GM21381 (cell line): Measurements from ENCODE around the gene SNX18.

Source experiments
- ATAC-seq: cut with Tn5 transposase; IDR thresholded peaks from one replicate; pipeline ENCODE4 v1.9.1; 2021; ENCODE audit warnings: mild to moderate bottlenecking, moderate library complexity; ENCODE audit not compliant: unreplicated experiment

Gene SNX18

GRCh38 chr5:54538156-54538555 is 20.6 kb downstream of the SNX18 start:
- ATAC-seq: no peak

GRCh38 chr5:54539001-54539400 is 21.4 kb downstream of the SNX18 start:
- ATAC-seq: no peak

DNA sequence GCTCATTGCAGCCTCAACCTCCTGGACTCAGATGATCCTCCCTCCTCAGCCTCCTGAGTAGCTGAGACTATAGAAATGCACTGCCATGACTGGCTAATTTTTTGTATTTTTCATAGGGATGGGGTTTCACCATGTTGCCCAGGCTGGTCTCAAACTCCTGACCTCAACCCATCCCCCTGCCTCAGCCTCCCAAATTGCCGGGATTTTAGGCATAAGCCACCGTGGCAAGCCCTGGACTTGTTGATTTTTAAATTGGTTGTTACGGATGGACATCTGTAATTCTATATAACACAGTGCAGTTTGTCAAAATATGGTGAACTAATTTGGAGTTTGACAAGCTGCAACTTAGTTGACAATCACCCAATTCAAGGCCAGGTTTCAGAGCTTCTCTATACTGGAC is 22.7 kb downstream of the SNX18 start:
- ATAC-seq: no peak

DNA sequence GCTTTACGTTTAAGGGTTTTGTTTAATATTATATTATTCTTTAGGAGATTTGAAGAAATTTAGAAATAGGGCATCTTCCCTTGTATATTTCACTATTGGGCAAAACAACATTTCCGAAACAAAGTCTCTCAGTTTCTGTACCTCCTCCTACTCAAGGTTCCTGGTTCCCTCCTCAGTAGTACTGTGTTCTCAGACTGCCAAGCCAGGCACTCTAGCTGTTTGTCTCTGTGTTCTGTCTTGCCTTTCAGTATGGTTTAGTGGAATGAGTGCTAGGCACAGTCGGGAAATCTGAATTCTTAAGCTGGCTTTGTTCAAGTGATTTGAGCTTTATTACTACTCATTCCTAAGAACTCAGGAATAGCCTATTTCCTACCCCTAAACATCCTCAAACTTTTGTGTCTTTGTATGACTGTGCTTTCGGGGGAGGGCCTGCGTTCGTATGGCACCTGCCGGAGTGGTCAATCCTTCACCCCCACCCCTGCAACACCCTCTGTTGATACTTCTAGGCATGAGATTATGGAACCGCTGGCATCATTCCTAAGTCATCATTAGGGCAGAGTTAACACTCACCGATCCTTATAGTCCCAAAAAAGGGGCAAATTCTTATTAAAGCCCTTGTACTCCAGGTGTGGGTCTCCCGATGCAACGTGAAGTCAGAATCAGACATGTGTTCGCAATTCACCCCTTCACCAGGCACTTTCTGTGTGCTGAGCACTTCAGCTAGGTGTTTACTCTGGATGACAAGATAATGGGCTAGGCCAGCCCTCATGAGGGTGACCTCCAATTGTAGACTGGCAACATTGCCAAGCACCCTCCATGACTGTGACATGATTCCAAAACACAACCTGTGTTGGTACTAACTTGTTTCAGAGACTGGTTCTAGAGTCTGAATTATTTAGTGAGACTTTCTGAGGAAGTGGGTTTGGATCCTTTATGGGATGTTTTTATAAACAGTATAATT is 24.5 kb downstream of the SNX18 start:
- ATAC-seq: no peak

DNA sequence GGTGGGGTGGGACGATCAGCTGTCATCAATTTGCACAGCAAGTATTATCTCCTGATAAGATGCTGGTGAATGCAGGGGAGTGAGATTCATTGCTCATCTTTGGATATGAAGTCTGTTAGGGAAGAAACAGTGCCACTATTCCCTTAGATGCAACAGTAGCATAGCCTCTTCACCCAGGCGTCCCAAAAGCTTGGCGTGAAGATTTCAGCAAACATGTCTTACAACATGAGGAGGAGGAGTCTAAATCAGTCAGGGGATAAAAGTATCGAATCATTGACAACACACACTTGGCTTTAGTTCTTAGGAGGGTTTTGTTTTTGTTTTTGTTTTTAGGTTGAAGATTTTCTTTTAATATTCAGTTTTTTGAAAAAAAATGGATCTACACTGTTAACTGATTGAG is 26.5 kb downstream of the SNX18 start:
- ATAC-seq: no peak

GRCh38 chr5:54545796-54546195 is 28.2 kb downstream of the SNX18 start:
- ATAC-seq: no peak

DNA sequence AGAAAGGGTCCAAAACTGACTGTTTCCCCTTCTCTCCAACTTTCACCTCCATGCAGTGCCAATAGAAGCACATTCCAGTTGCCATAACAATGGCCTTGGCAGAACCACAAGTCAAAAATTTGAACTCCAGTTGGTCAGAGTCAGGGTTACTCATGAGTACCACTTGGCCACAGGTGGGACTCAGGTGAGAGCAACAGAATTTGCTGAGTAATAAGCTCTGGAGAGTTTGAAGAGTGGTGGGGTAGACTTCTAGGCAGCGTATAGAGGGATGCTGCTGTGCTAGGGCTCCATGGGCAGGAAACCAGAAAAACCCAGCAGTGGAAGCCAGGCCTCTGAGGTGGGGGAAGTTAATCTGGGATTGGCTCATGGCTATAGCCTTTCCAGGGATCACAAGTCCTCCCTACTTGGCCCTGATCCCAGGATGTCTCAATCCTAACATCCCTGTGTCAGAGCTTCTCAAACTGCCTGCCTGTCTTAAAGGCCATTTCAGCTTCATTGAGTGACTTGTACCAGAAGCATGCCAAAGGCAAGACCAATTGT is 30.2 kb downstream of the SNX18 start:
- ATAC-seq: no peak

DNA sequence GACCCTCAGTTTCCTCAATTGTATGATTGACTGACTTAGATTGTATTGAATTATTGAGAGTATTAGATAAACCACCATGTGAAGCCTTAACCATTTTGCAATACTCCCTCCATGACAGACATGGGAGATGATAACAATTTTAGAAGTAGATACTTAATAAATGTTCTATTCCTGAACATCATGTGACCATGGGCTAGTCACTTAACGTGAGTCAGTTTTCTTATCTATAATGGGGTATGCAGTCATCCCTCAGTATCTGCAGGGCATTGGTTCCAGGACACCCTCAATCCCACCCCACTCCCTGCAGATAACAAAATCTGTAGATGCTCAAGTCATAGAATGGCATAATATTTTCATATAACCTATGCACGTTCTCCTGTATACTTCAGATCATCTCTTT is 31.0 kb downstream of the SNX18 start:
- no peak for ATAC-seq

GRCh38 chr5:54551292-54551691 is 33.7 kb downstream of the SNX18 start:
- ATAC-seq: no peak

GRCh38 chr5:54551926-54552325 is 34.4 kb downstream of the SNX18 start:
- ATAC-seq: no peak

- no peak for ATAC-seq
Measured at GRCh38 chr5:54552446-54552845, 34.9 kb downstream of the SNX18 start.

- no peak for ATAC-seq
Measured at GRCh38 chr5:54553659-54554207, 36.2 kb downstream of the SNX18 start.

GRCh38 chr5:54556141-54556540 is 38.6 kb downstream of the SNX18 start:
- ATAC-seq: no peak

DNA sequence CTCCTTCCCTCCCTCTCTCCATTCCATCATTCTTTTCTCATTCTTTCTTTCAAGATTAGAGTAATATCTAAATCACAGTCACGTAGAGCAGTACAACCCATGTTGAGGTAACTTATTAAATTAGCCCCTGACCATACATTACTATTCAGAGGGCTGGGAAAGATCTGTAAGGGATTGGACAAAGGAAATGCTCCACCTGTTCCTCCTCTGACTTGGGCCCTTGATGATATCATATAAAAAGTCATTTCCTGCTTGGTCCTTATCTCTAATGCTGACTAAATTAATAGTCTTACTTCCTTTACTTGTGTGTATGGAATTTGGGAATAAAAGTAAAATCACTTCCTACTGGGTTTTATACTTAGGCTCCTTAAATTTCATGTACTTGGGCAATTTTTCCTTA is 40.8 kb downstream of the SNX18 start:
- no peak for ATAC-seq

GRCh38 chr5:54561651-54562050 is 44.1 kb downstream of the SNX18 start:
- ATAC-seq: no peak

DNA sequence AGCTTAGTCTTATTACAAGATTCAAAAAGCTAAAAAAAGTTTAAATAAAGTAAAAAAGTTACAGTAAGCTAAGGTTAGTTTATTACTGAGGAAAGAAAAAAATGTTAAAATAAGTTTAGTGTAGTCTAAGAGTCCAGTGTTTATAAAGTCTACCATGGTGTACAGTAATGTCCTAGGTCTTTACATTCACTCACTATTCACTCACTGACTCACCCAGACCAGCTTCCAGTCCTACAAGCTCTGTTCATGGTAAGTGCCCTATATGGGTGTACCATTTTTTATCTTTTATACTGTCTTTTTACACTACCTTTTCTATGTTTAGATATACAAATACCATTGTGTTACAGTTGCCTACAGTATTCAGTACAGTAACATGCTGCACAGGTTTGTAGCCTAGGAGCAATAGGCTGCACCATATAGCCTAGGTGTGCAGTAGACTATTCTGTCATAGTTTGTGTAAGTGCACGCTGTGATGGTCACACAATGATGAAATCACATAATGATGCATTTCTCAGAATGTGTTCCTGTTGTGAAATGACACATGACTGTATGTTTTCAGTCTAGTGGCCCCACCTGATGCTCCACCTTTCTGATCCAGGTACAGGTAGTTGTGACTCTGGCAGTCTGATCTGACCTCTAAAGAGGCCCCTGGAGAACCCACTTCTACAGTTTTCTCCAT is 45.7 kb downstream of the SNX18 start:
- no peak for ATAC-seq

DNA sequence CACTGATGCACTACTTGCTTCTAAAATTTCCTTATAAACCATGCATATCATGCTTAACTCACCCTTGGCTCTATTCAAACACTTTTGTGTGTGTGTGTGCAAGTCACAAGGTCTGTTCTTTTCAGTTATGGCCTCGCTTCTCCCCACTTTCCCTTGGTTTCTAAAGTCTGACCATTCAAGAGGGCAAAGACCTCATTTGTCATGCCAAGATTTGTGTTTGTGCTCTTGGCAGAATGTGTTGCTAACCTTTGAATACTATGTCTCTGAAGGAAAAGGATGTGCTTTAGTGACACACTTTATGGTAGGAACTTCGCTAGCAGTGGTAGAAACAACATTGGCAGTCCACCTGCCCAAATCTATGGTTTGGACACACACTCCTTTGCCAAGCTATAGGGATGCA is 50.4 kb downstream of the SNX18 start:
- ATAC-seq: no peak

DNA sequence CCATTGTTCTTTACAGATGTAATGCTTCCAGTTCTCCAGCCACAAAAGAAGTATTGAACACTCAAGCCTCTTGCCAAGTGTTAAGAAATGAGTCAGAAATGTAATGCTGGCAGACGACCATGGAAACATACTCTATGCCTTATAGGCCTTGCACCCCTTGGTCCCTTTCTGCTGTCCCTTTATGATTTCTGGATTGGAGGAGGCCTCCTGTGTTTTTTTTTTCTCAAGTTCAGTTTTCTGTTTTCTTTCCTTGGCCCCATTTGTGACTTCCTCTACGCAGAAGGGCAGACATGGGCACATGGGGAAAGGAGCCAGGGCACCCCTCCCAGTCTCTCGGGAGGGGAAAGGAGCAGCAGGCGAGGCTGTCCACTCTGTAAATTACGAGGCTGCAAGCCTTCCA is 53.4 kb downstream of the SNX18 start:
- no peak for ATAC-seq

DNA sequence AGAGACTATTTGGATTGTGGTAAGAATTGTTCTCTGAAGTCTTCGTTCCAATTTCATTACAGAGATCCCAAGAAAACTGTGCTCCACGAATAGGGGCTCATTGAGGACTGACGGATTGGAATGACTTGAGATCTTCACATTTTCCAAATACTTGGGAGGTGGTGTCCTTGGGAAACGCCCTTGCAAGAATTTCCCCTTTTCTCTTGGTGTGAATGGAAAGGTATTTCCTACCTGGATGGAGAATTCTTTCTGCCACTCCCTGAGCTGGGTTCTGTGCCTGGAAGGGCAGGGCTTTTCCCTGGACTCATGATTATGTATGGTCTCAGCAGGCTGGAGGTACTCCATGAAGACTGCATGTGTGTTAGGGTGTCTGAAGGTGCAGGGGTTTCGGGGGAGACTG is 53.9 kb downstream of the SNX18 start:
- no peak for ATAC-seq

- no peak for ATAC-seq
Measured at GRCh38 chr5:54573812-54574489, 56.4 kb downstream of the SNX18 start.

DNA sequence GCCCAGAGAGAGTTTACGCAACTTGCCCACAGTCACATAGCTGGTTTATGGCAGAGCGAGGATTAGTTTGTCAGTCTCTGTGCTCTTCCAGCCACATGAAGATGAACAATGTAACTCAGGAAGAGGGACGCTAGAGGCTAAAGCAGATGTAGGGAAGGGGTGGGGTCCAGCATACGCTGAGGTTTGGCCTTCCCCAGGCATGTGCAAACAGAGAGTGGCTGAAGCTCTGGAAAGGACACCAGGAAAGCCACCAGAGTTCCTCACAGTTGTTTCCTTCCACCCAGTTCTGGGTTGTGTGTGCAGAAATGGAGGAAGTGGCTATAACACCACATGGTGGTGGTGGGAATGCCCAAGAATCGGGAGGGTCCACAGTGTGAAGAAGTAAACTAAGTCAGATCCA is 60.0 kb downstream of the SNX18 start:
- ATAC-seq: no peak
